Erythroblast (primary cell): ENCODE results near the gene TSC2.

Experiments
- GATA1 ChIP-seq: IDR thresholded peaks from 2 replicates; pipeline ENCODE4 v1.6.1; 2011; ENCODE audit warnings: low read depth, mild to moderate bottlenecking, control low read depth, low read length, moderate library complexity
- POLR2A ChIP-seq: IDR thresholded peaks from 2 replicates; pipeline ENCODE4 v1.6.1; 2011; ENCODE audit warnings: mild to moderate bottlenecking, low read length

- TF ChIP-seq POLR2A (no peak), GATA1 (no peak)
Measured at GRCh38 chr16:2022723-2023091, 25.1 kb upstream of the TSC2 start.
